ENCODE measurements around the gene SEC14L3. TPM values are rescaled to one million over a fixed set of nuclear protein-coding genes. Genes with fewer than 3 reads are reported as not detected.
A peak's percentile ranks its signal among the peaks of the same experiment; 100 is the strongest.

SEC14L3 gene
- total and polyA plus RNA-seq, 2 of the 13 experiments (the other 11 are each of a cell fraction or from before 2014, with no cell fraction given), result not detected

GRCh38 chr22:30423959-30424533 is 47.8 kb downstream of the SEC14L3 start (continued):
- TF ChIP-seq ZMYM3 (CRISPR knock-in tag; IDR thresholded peaks at IDR 0.05), result peak; percentile 86
- TF ChIP-seq BHLHE40 (IDR thresholded peaks at IDR 0.05; ENCODE audit: low read length), result peak; percentile 90
- no peak; the same call in 1 of the 2 replicates for TF ChIP-seq ZNF451 (CRISPR knock-in tag; IDR thresholded peaks at IDR 0.05)
- TF ChIP-seq ZNF777 (CRISPR knock-in tag; IDR thresholded peaks at IDR 0.05), result no peak; the same call in 1 of the 2 replicates
- peak; percentile 9; the same call in 1 of the 2 replicates for TF ChIP-seq SIX4 (CRISPR knock-in tag; IDR thresholded peaks at IDR 0.05)
- TF ChIP-seq ZNF543 (CRISPR knock-in tag; IDR thresholded peaks at IDR 0.05), result 0 out of 2 replicates have a peak, but pooled peaks have one; percentile 20
- TF ChIP-seq SP5 (CRISPR knock-in tag; IDR thresholded peaks at IDR 0.05; ENCODE audit: borderline replicate concordance, low read depth), result peak; percentile 90
- peak; percentile 26; the same call in 1 of the 2 replicates for TF ChIP-seq DR1 (CRISPR knock-in tag; IDR thresholded peaks at IDR 0.05)
- no peak for TF ChIP-seq GATA4 (IDR thresholded peaks at IDR 0.05; ENCODE audit: borderline replicate concordance, low read depth)
- TF ChIP-seq RBM22 (optimal IDR thresholded peaks at IDR 0.05; ENCODE audit: low read length), result peak; percentile 74
- peak; percentile 71; the same call in 1 of the 2 replicates for TF ChIP-seq PRDM10 (CRISPR knock-in tag; IDR thresholded peaks at IDR 0.05; ENCODE audit: low read depth)
- TF ChIP-seq ASH2L (IDR thresholded peaks at IDR 0.05; ENCODE audit: insufficient read length, low read depth, low read length), result peak; percentile 56
- peak; percentile 73; the same call in 1 of the 2 replicates for TF ChIP-seq MEIS2 (CRISPR knock-in tag; IDR thresholded peaks at IDR 0.05)
- TF ChIP-seq ZNF569 (CRISPR knock-in tag; IDR thresholded peaks at IDR 0.05; ENCODE audit: borderline replicate concordance), result no peak
- TF ChIP-seq ZNF468 (CRISPR knock-in tag; IDR thresholded peaks at IDR 0.05), result no peak
- 0 out of 2 replicates have a peak, but pooled peaks have one; percentile 50 for TF ChIP-seq DRAP1 (CRISPR knock-in tag; IDR thresholded peaks at IDR 0.05)
- TF ChIP-seq ZKSCAN5 (CRISPR knock-in tag; IDR thresholded peaks at IDR 0.05), result no peak
- peak; percentile 85 for TF ChIP-seq MED1 (CRISPR knock-in tag; IDR thresholded peaks at IDR 0.05)

All from HepG2 (cell line).